Activated T-helper 2 cell treated with anti-CD3 and anti-CD28 coated beads, Interferon-gamma antibody, Interleukin-2, Interleukin-4, amounts not matched to agents 10 μg/mL and 5 μg/mL and 100 μg/mL, durations not matched to agents 14 hours and 24 hours and 36 hours (primary cell): ENCODE data around the gene TEX22. TPM values are rescaled to one million over a fixed set of nuclear protein-coding genes. Genes with fewer than 3 reads are reported as not detected.

Experiments
- DNase-seq: peaks from one replicate; pipeline ENCODE4 v3.0.0; 2021; ENCODE audit warnings: low spot score
- H3K27ac Mint-ChIP-seq: one replicate; pipeline ENCODE4 v1.8.0; 2021; ENCODE audit warnings: mixed read lengths
- H3K27me3 Mint-ChIP-seq: one replicate; pipeline ENCODE4 v1.8.0; 2021; ENCODE audit warnings: low read depth, mixed read lengths
- H3K36me3 Mint-ChIP-seq: one replicate; pipeline ENCODE4 v1.8.0; 2021; ENCODE audit warnings: low read depth, mixed read lengths
- H3K4me1 Mint-ChIP-seq: one replicate; pipeline ENCODE4 v1.8.0; 2021; ENCODE audit warnings: low read depth, mixed read lengths
- H3K4me3 Mint-ChIP-seq: one replicate; pipeline ENCODE4 v1.8.0; 2021; ENCODE audit warnings: low read depth, mild to moderate bottlenecking, moderate library complexity, mixed read lengths
- H3K9me3 Mint-ChIP-seq: one replicate; pipeline ENCODE4 v1.8.0; 2021; ENCODE audit warnings: mixed read lengths
- intact Hi-C: fragments of 100-400 bp; cut with micrococcal nuclease; formaldehyde crosslinking; loops from one replicate; pipeline ENCODE4 v1.15.1; 2023
- total RNA-seq: library from RNA; stranded (reverse); gene quantifications from 2 replicates; pipeline ENCODE4 v1.2.3, GENCODE V29; 2022

The TEX22 gene, protein sequence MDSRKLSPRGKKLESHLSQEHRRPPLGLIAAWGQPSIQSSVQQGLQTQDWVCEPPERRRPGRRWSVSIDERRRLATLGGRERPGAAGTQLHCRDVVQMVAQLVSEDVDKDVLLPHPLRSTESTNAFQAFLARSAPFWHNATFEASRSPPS
- 4.7 and 5.0 TPM in 2 replicates for total RNA-seq

DNA sequence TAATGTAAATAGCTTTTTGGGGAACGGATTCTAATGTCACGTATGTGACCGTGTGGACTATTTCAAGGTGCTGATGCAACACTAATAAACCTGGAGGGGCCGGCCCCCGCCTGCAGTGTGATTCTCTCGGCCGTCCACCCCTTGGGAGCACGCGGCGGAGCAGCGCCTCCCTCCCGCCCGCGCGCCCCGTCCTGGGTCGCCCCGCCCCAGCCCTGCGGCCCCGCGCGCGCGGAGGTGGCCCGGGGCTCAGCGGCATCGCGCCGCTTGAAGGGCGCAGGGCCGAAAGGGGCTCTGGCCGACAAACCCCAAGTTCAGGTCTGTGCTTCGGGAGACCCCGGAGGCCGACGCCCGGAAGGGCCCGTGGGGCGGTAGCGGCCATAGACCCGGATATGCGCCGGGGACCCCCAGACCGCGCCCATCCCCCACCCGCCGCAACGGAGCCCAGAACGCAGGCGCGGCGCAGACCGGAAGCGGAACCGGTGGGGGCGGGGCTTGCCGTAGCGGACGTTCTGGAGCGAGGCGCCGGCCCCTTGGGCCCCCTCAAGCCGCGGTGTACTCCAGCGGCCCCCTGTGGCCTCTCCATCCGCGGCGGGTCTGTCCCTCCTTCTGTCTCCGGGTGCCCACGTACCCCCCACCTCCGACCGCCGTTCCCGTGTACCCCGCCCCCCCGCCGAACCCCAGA, at the start of gene TEX22:
Gene TEX22, plus strand, starts transcription at position 495 of the 682 bp plus-strand sequence. CDS start 803 bp downstream, outside the sequence.
- H3K27me3 Mint-ChIP-seq, result no peaks in the 10 kb centered on the region
- peak within 1 kb of the TSS; percentile 85 for H3K27ac Mint-ChIP-seq
- H3K36me3 Mint-ChIP-seq, result peaks cover 36% of the 10 kb centered on the region
- H3K4me1 Mint-ChIP-seq, result peaks cover 14% of the 10 kb centered on the region
- H3K9me3 Mint-ChIP-seq, result peaks cover 11% of the 10 kb centered on the region
- intact Hi-C loops, result loop anchor here (1.0 to 2.0 kb wide), 2 partner anchors 17 to 93 kb away; partner anchors contain the start of gene TEDC1
- H3K4me3 Mint-ChIP-seq, result peak within 1 kb of the TSS; percentile 92
- peak; percentile 84 for DNase-seq

DNA sequence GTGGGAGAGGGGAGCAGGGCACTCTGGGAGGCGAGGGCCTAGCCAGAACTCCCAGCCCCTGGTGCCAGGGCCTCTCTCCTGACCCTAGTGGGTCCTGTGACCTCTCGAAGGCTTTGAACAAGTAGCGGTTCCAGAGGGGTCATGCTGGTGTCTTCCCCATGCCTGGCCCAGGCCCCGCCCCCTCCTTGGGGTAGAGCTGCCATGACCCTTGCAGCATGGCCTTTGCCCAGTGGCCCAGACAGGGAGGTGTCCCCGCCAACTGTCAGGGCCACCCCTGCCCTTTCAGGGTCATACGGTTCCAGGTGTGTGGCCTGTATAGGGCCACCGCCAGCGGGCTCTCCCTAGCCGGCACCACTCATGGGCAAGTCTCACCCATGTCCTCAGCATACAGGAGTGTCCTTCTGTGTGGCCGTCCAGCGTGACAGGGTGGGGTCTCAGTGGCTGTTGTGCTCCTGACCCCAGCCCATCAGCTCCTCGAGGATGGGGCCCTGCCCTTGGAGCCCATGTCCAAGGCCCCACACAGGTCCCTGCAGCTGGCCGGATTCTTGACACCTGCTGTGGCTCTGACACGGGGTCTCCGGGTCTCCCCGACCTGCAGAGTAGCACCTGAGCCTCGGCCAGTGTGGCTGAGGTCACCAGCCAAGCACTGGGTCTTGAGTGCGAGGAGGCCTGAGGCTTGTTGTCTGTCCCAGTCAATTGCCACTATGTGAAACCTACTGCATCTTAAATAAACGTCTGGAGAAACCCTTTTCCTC, 49.2 kb upstream of the TEX22 start:
- Mint-ChIP-seq H3K27me3 (no peaks in the 10 kb centered on the region), H3K4me3 (no peak overlapping the region), H3K27ac (no peak overlapping the region), H3K36me3 (no peaks in the 10 kb centered on the region), H3K9me3 (peaks cover 5% of the 10 kb centered on the region), H3K4me1 (peaks cover 2% of the 10 kb centered on the region)
- intact Hi-C loops, result no loop called here
- DNase-seq, result no peak

DNA sequence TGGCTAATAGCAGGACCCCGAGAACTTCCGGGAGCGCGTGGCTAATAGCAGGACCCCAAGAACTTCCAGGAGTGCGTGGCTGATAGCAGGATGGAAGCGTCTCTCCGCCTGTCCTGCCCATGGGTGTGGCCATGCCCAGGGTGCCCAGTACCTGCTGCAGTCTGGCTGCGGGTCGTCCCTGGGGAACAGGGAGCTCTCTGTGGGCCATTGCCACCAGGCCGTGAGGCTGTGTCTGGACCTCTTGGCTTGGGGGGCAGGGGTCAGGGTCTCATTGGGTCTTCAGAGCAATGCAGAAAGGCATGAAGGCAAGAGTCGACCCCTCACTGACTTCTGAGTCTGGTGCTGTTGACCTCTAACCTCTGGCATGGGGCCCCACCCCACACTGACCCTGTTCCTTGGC, 48.3 kb upstream of the TEX22 start:
- Mint-ChIP-seq H3K36me3 (no peaks in the 10 kb centered on the region), H3K9me3 (peaks cover 5% of the 10 kb centered on the region), H3K27me3 (no peaks in the 10 kb centered on the region), H3K27ac (no peak overlapping the region), H3K4me3 (no peak overlapping the region), H3K4me1 (peaks cover 2% of the 10 kb centered on the region)
- no peak for DNase-seq
- intact Hi-C loops, result no loop called here

DNA sequence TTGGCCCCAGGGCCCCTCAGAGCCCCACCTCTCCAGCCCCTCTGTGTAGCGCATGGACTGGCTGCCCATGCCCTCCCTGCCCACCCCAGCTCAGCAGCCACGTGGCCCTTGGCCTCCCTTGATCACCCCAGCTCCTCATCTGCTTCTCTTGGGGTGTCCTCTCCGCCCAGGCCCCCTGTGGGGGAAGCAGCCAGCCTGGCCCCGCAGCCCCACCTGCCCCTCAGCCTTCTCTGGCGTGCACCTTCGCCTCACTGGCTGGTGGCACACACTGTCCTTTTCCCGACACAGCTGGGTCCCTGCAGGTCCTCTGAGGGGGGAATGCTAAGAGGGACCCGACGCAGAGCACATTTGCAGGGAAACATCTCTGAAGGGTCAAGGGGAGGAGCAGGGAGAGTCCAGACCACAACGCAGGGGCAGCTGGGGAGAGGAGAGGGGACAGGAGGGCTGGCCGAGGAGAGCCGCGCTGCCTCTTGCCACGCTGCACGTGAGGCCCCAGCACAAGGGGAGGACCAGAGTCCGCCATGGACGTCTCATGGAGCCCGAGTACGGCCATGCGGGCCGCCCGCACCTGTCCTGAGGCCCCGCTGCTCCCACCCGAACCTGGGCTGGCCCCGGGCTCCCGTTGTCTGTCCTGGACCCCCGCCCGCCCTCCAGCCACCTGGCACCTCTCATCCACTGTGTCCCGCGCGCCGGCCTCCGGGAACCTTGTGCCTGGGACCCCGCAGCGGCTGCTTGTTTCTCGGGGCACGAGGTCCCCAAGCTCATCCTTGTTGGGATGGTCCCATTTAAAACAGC, 47.7 kb upstream of the TEX22 start:
- Mint-ChIP-seq H3K4me3 (no peak overlapping the region), H3K9me3 (peaks cover 2% of the 10 kb centered on the region), H3K4me1 (peaks cover 2% of the 10 kb centered on the region), H3K27ac (no peak overlapping the region), H3K27me3 (no peaks in the 10 kb centered on the region), H3K36me3 (no peaks in the 10 kb centered on the region)
- intact Hi-C loops, result no loop called here
- DNase-seq, result no peak

DNA sequence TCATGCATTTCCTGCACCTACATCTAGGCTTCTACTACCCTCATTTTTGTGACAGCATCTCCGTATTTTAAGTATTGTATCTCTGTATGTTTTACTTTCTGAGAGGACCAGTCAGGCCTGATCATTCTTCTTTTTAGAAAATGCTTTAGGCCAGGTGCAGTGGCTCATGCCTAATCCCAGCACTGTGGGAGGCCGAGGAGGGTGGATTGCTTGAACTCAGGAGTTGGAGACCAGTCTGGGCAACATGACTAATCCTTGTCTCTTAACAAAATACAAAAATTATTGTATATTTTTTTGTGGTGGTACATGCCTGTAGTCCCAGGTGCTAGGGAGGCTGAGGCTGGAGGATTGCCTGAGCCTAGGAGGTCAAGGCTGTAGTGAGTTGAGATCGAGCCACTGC, 46.9 kb upstream of the TEX22 start:
- H3K27ac Mint-ChIP-seq, result no peak overlapping the region
- H3K36me3 Mint-ChIP-seq, result no peaks in the 10 kb centered on the region
- no peaks in the 10 kb centered on the region for H3K9me3 Mint-ChIP-seq
- H3K4me3 Mint-ChIP-seq, result no peak overlapping the region
- H3K27me3 Mint-ChIP-seq, result no peaks in the 10 kb centered on the region
- no peak for DNase-seq
- intact Hi-C loops, result no loop called here
- peaks cover 2% of the 10 kb centered on the region for H3K4me1 Mint-ChIP-seq

DNA sequence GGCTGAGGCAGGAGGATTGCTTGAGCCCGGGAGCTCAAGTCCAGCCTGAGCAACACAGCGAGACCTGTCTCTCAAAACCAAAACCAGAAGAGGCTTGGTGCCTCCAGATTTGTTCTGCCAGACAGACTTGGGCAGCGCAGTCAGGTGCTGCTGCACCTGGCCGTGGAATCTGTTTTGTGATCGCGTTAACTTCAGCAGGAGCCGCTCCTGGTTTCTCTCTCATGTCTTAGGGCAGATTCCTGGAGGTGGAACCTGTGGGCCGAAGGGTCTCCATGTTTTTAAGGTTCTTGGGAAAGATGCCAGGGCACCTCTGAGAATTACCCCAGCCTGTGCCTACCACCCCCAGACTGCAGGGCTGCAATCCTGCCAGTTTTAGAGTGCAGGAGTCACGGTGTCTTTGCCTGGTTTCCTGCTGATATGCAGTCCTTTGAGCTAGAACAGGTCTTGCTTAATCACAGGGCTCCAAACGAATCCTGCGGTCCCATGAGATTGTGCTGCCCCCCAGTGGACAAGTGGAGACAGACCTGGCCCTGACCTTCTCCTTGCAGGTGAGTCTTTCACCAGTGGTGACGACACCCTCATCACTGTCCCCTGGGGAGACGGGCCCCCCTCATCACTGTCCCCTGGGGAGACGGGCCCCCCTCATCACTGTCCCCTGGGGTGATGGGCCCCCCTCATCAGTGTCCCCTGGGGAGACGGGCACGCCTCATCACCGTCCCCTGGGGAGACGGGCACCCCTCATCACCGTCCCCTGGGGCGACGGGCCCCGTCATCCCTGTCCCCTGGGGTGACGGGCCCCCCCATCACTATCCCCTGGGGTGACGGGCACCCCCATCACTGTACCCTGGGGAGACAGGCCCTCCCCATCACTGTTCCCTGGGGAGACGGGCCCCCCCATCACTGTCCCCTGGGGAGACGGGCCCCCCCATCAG, 46.2 kb upstream of the TEX22 start:
- DNase-seq, result peak; percentile 81
- H3K4me3 Mint-ChIP-seq, result no peak overlapping the region
- H3K27me3 Mint-ChIP-seq, result no peaks in the 10 kb centered on the region
- peaks cover 2% of the 10 kb centered on the region for H3K4me1 Mint-ChIP-seq
- H3K36me3 Mint-ChIP-seq, result no peaks in the 10 kb centered on the region
- no peaks in the 10 kb centered on the region for H3K9me3 Mint-ChIP-seq
- no peak overlapping the region for H3K27ac Mint-ChIP-seq
- intact Hi-C loops, result loop anchor here (1.0 kb wide), 3 partner anchors 59 to 262 kb away; no protein-coding TSS in a partner anchor

DNA sequence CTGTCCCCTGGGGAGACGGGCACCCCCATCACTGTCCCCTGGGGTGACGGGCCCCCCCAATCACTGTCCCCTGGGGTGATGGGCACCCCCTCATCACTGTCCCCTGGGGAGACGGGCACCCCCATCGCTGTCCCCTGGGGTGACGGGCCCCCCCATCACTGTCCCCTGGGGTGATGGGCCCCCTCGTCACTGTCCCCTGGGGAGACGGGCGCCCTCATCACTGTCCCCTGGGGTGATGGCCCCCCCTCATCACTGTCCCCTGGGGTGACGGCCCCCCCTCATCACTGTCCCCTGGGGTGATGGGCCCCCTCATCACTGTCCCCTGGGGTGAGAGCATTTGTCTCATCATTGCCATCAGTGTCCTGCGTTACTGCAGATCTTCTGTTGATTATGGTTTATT, 45.2 kb upstream of the TEX22 start:
- Mint-ChIP-seq H3K36me3 (no peaks in the 10 kb centered on the region), H3K9me3 (no peaks in the 10 kb centered on the region), H3K4me1 (peaks cover 2% of the 10 kb centered on the region), H3K27me3 (no peaks in the 10 kb centered on the region), H3K4me3 (no peak overlapping the region), H3K27ac (no peak overlapping the region)
- DNase-seq, result no peak
- intact Hi-C loops, result no loop called here

DNA sequence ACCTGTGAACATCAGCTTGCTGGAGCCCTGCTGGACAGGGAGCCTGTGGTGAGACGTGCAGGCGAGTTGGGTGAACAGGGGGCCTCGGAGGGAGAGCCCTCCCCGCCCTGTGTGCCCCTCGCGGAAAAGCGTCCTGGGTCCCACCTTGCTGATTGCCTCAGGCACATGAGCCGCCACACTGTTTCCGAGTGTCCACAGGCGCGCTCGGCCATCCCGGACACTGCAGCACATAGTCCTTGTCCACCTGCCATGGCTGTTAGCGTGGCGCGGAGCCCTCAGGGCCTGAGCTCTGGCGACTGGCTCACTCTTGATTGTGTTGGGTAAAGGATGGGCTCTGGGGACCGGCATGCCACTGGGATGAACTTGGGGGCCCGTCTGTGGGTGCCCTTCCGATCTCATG, 43.8 kb upstream of the TEX22 start:
- Mint-ChIP-seq H3K4me1 (peaks cover 2% of the 10 kb centered on the region), H3K9me3 (no peaks in the 10 kb centered on the region), H3K36me3 (no peaks in the 10 kb centered on the region), H3K27ac (no peak overlapping the region), H3K27me3 (no peaks in the 10 kb centered on the region), H3K4me3 (no peak overlapping the region)
- intact Hi-C loops, result no loop called here
- DNase-seq, result no peak

DNA sequence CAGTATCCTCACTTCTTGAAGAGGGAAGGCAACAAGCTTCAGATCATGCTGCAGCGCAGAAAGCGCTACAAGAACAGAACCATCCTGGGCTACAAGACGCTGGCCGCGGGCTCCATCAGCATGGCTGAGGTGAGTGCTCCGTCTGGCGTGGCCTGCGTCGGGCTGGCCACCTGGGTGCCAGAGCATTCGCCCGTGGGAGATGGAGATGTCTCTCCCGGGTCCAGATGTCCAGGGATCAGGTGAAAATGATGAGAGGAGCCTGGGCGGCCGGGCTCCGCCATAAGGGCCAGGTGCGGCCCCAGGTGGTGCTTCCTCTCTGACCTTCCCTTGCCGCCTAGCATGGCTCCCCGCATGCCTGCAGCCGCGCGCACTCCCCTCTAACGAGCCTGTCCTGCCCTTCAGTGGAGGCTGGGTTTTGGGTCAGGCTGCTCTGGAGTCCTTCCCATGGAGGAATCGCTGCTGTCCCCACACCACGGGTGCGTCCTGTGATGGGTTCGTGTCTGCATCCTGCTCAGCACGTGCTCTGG, 43.2 kb upstream of the TEX22 start:
- no peaks in the 10 kb centered on the region for H3K9me3 Mint-ChIP-seq
- intact Hi-C loops, result no loop called here
- no peak for DNase-seq
- no peaks in the 10 kb centered on the region for H3K36me3 Mint-ChIP-seq
- no peak overlapping the region for H3K27ac Mint-ChIP-seq
- H3K27me3 Mint-ChIP-seq, result no peaks in the 10 kb centered on the region
- H3K4me1 Mint-ChIP-seq, result peaks cover 2% of the 10 kb centered on the region
- H3K4me3 Mint-ChIP-seq, result no peak overlapping the region

DNA sequence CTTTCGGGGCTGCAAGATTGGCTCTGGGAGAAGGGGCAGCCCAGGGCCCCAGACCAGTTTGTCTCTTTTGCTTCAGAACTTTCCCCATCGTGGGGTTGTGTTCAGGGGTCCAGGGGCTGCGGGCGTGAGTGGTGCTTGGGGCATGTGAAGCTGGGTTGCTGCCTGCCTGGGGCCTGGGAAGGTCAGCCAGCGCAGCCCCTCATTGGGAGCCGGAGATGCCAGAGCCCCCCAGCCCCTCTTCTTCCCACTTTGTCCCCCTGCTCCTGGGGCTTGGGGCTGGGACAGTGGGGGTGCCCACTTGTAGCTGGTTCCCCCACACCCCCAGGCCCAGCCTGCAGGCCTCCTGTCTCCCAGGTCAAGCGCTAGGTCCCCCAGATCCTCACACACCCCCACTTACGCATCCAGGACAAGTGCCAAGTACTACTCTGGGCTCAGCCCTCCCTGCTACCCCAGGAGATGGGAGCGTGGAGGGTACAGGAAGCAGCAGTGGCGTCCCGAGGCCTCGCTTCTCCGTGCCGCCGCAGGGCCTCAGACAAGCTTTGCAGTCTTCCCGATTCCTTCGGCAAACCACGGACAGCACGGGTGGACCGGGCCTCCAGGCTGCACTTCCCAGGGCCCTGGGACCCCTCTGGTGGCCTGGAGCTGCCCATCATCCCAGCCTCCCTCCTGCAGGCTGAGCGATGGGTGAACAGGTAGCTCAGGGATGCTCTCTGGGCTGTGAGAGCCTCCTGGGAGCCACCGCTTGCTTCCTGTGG, 42.3 kb upstream of the TEX22 start:
- H3K4me3 Mint-ChIP-seq, result no peak overlapping the region
- H3K9me3 Mint-ChIP-seq, result no peaks in the 10 kb centered on the region
- H3K27ac Mint-ChIP-seq, result no peak overlapping the region
- intact Hi-C loops, result no loop called here
- DNase-seq, result no peak
- H3K36me3 Mint-ChIP-seq, result no peaks in the 10 kb centered on the region
- H3K4me1 Mint-ChIP-seq, result peaks cover 2% of the 10 kb centered on the region
- H3K27me3 Mint-ChIP-seq, result no peaks in the 10 kb centered on the region

DNA sequence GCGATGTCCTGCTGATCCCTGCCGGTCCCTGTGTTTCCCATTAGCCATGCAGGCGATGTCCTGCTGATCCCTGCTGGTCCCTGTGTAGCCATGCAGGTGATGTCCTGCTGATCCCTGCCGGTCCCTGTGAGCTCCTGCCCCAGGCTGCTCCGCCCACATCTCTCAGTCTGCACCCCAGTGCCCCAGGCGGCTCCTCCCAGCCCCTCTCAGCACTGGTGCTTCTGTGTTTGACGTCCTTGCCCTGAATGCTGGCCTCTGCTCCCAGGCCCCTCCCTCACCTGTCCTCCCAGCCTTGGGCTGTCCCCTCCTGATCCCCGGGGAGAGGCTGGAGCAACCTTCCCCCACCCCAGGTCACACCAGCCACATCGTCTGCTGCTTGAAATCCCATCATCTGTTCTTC, 41.4 kb upstream of the TEX22 start:
- Mint-ChIP-seq H3K27ac (no peak overlapping the region), H3K36me3 (no peaks in the 10 kb centered on the region), H3K27me3 (no peaks in the 10 kb centered on the region), H3K4me3 (no peak overlapping the region), H3K9me3 (no peaks in the 10 kb centered on the region), H3K4me1 (peaks cover 2% of the 10 kb centered on the region)
- DNase-seq, result no peak
- intact Hi-C loops, result no loop called here
